Measurements from ENCODE around the gene METTL8. TPM values are rescaled to one million over a fixed set of nuclear protein-coding genes. Genes with fewer than 3 reads are reported as not detected.

METTL8 gene
- total RNA-seq, 1 experiment from 2014 or later, result 22.4 TPM

GRCh38 chr2:171346723-171347557, 86.8 kb downstream of the METTL8 start:
- no peaks in the 10 kb centered on the region for H3K36me3 Mint-ChIP-seq (ENCODE audit: insufficient read depth, unreplicated experiment)
- intact Hi-C loops (cut with micrococcal nuclease; ENCODE audit: unreplicated experiment), result loop anchor here (5.0 kb wide), 1 partner anchor 70 kb away; no protein-coding TSS in a partner anchor
- H3K9me3 Mint-ChIP-seq (ENCODE audit: low read depth, unreplicated experiment), result no peaks in the 10 kb centered on the region
- no peak for DNase-seq
- H3K4me3 Mint-ChIP-seq (ENCODE audit: low read depth, unreplicated experiment), result no peak overlapping the region
- H3K27ac Mint-ChIP-seq (ENCODE audit: unreplicated experiment), result no peak overlapping the region
- peaks cover 26% of the 10 kb centered on the region for H3K4me1 Mint-ChIP-seq (ENCODE audit: low read depth, unreplicated experiment)
- no peaks in the 10 kb centered on the region for H3K27me3 Mint-ChIP-seq (ENCODE audit: unreplicated experiment)
- BruUV-seq (replicated peaks), result no TSS peak
- TF ChIP-seq, protein P1, sequence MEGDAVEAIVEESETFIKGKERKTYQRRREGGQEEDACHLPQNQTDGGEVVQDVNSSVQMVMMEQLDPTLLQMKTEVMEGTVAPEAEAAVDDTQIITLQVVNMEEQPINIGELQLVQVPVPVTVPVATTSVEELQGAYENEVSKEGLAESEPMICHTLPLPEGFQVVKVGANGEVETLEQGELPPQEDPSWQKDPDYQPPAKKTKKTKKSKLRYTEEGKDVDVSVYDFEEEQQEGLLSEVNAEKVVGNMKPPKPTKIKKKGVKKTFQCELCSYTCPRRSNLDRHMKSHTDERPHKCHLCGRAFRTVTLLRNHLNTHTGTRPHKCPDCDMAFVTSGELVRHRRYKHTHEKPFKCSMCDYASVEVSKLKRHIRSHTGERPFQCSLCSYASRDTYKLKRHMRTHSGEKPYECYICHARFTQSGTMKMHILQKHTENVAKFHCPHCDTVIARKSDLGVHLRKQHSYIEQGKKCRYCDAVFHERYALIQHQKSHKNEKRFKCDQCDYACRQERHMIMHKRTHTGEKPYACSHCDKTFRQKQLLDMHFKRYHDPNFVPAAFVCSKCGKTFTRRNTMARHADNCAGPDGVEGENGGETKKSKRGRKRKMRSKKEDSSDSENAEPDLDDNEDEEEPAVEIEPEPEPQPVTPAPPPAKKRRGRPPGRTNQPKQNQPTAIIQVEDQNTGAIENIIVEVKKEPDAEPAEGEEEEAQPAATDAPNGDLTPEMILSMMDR (IDR thresholded peaks at IDR 0.05; ENCODE audit: unreplicated experiment), result no peak
- CTCF ChIA-PET, result interaction anchor here (0.7 to 1.4 kb wide), 3 partner anchors 12 to 193 kb away, joined by 3 read pairs; no protein-coding TSS in a partner anchor

DNA sequence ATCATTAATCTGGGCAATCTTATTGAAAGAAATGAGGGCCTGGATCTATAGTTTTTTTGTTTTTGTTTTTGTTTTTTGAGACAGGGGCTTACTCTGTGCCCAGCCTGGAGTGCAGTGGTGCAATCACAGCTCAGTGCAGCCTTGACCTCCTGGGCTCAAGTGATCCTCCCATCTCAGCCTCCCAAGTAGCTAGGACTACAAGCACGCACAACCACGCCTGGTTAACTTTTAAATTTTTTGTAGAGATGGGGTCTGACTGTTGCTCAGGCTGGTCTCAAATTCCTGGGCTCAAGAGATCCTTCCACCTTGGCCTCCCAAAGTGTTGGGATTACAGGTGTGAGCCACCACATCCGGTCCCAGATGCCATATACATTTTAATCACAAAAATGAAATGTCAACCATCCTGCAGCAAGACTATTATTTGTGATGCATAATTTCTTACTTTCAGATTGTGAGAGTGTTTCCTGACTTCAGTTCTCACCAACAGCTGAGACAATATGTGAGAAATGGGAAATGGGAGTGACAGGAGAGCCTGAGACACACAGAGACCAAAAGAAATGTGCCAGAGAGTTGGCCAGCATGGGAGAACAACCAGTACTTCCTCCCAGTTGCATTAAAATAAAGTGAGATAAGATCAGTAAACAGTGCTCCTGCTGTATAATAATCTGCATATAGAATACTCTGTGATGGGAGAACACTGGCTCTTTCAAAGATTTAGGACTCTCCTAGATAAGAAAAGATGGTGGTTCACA, 87.6 kb downstream of the METTL8 start:
- Mint-ChIP-seq H3K9me3 (ENCODE audit: low read depth, unreplicated experiment) (no peaks in the 10 kb centered on the region), H3K36me3 (ENCODE audit: insufficient read depth, unreplicated experiment) (no peaks in the 10 kb centered on the region), H3K27me3 (ENCODE audit: unreplicated experiment) (no peaks in the 10 kb centered on the region), H3K27ac (ENCODE audit: unreplicated experiment) (no peak overlapping the region), H3K4me1 (ENCODE audit: low read depth, unreplicated experiment) (peaks cover 26% of the 10 kb centered on the region), H3K4me3 (ENCODE audit: low read depth, unreplicated experiment) (no peak overlapping the region)
- BruUV-seq (replicated peaks), result no TSS peak
- CTCF ChIA-PET, result interaction anchor here (1.0 kb wide), 1 partner anchor 13 kb away, joined by 3 read pairs; no protein-coding TSS in a partner anchor
- no peak for DNase-seq
- intact Hi-C loops (cut with micrococcal nuclease; ENCODE audit: unreplicated experiment), result loop anchor here (5.0 kb wide), 1 partner anchor 71 kb away; no protein-coding TSS in a partner anchor
- TF ChIP-seq, protein P1 (IDR thresholded peaks at IDR 0.05; ENCODE audit: unreplicated experiment), result no peak

GRCh38 chr2:171344182-171344581, 89.6 kb downstream of the METTL8 start:
- Mint-ChIP-seq H3K4me1 (ENCODE audit: low read depth, unreplicated experiment) (peaks cover 26% of the 10 kb centered on the region), H3K4me3 (ENCODE audit: low read depth, unreplicated experiment) (no peak overlapping the region), H3K9me3 (ENCODE audit: low read depth, unreplicated experiment) (no peaks in the 10 kb centered on the region), H3K27ac (ENCODE audit: unreplicated experiment) (no peak overlapping the region), H3K36me3 (ENCODE audit: insufficient read depth, unreplicated experiment) (no peaks in the 10 kb centered on the region), H3K27me3 (ENCODE audit: unreplicated experiment) (no peaks in the 10 kb centered on the region)
- CTCF ChIA-PET, result no interaction called here
- no peak for DNase-seq
- no TSS peak for BruUV-seq (replicated peaks)
- TF ChIP-seq, protein P1 (IDR thresholded peaks at IDR 0.05; ENCODE audit: unreplicated experiment), result no peak
- intact Hi-C loops (cut with micrococcal nuclease; ENCODE audit: unreplicated experiment), result no loop called here

- Mint-ChIP-seq H3K4me3 (ENCODE audit: low read depth, unreplicated experiment) (no peak overlapping the region), H3K9me3 (ENCODE audit: low read depth, unreplicated experiment) (no peaks in the 10 kb centered on the region), H3K27me3 (ENCODE audit: unreplicated experiment) (no peaks in the 10 kb centered on the region), H3K4me1 (ENCODE audit: low read depth, unreplicated experiment) (peaks cover 12% of the 10 kb centered on the region), H3K36me3 (ENCODE audit: insufficient read depth, unreplicated experiment) (no peaks in the 10 kb centered on the region), H3K27ac (ENCODE audit: unreplicated experiment) (no peak overlapping the region)
- TF ChIP-seq, protein P1 (IDR thresholded peaks at IDR 0.05; ENCODE audit: unreplicated experiment), result no peak
- intact Hi-C loops (cut with micrococcal nuclease; ENCODE audit: unreplicated experiment), result no loop called here
- no peak for DNase-seq
- no TSS peak for BruUV-seq (replicated peaks)
- CTCF ChIA-PET, result no interaction called here
Measured at GRCh38 chr2:171342067-171342413, 91.8 kb downstream of the METTL8 start.
